ENCODE data around the gene IRAK3.

The IRAK3 gene

GRCh38 chr12:66188584-66189485 is at the start of gene IRAK3:
TSS of gene IRAK3 (plus strand) at chr12:66189214. CDS start at chr12:66189300, 86 bp downstream.
- DNase-seq = peak; percentile 57
- Mint-ChIP-seq H3K4me1 (peaks cover 21% of the 10 kb centered on the region), H3K27ac (no peak within 1 kb of the TSS), H3K4me3 (peak within 1 kb of the TSS; percentile 70), H3K36me3 (no peaks in the 10 kb centered on the region), H3K27me3 (peaks cover 50% of the 10 kb centered on the region), H3K9me3 (peaks cover 6% of the 10 kb centered on the region)
- CTCF ChIA-PET = no interaction called here

GRCh38 chr12:66139328-66139727 is 49.7 kb upstream of the IRAK3 start:
- H3K27me3 Mint-ChIP-seq = no peaks in the 10 kb centered on the region

GRCh38 chr12:66140731-66141130 is 48.3 kb upstream of the IRAK3 start:
- CTCF ChIA-PET = no interaction called here
- DNase-seq = no peak
- Mint-ChIP-seq H3K36me3 (peaks cover 75% of the 10 kb centered on the region), H3K27ac (no peak overlapping the region), H3K4me1 (peaks cover 13% of the 10 kb centered on the region), H3K27me3 (no peaks in the 10 kb centered on the region), H3K4me3 (no peak overlapping the region), H3K9me3 (peaks cover 20% of the 10 kb centered on the region)

More at GRCh38 chr12:66139328-66139727, 49.7 kb upstream of the IRAK3 start:
- H3K9me3 Mint-ChIP-seq = peaks cover 20% of the 10 kb centered on the region
- H3K4me3 Mint-ChIP-seq = no peak overlapping the region
- peaks cover 64% of the 10 kb centered on the region for H3K36me3 Mint-ChIP-seq
- no peak for DNase-seq
- H3K27ac Mint-ChIP-seq = no peak overlapping the region
- H3K4me1 Mint-ChIP-seq = no peaks in the 10 kb centered on the region
- CTCF ChIA-PET = no interaction called here

GRCh38 chr12:66141299-66141698 is 47.7 kb upstream of the IRAK3 start:
- Mint-ChIP-seq H3K4me3 (no peak overlapping the region), H3K9me3 (peaks cover 20% of the 10 kb centered on the region), H3K36me3 (peaks cover 72% of the 10 kb centered on the region), H3K27me3 (no peaks in the 10 kb centered on the region), H3K4me1 (peaks cover 16% of the 10 kb centered on the region), H3K27ac (no peak overlapping the region)
- DNase-seq = no peak
- CTCF ChIA-PET = no interaction called here

GRCh38 chr12:66142826-66143225 is 46.2 kb upstream of the IRAK3 start:
- peaks cover 19% of the 10 kb centered on the region for H3K9me3 Mint-ChIP-seq
- CTCF ChIA-PET = interaction anchor here (3.0 kb wide), 1 partner anchor 26 kb away, joined by 9 read pairs; no protein-coding TSS in a partner anchor
- peaks cover 61% of the 10 kb centered on the region for H3K36me3 Mint-ChIP-seq
- H3K27ac Mint-ChIP-seq = no peak overlapping the region
- DNase-seq = no peak
- H3K4me3 Mint-ChIP-seq = no peak overlapping the region
- no peaks in the 10 kb centered on the region for H3K27me3 Mint-ChIP-seq
- peaks cover 16% of the 10 kb centered on the region for H3K4me1 Mint-ChIP-seq

- Mint-ChIP-seq H3K27ac (no peak overlapping the region), H3K36me3 (peaks cover 65% of the 10 kb centered on the region), H3K4me1 (peaks cover 16% of the 10 kb centered on the region), H3K27me3 (no peaks in the 10 kb centered on the region), H3K9me3 (peaks cover 19% of the 10 kb centered on the region), H3K4me3 (no peak overlapping the region)
- DNase-seq = no peak
- CTCF ChIA-PET = interaction anchor here (2.5 to 3.0 kb wide), 4 partner anchors 12 to 126 kb away, joined by 9 to 27 read pairs (median 16); partner anchors contain the start of gene LLPH
Measured at GRCh38 chr12:66143868-66144267, 45.1 kb upstream of the IRAK3 start.

GRCh38 chr12:66144791-66145754 is 43.9 kb upstream of the IRAK3 start:
- CTCF ChIA-PET = interaction anchor here (0.5 to 3.0 kb wide), 14 partner anchors 13 to 742 kb away, joined by 3 to 27 read pairs (median 6); partner anchors contain the start of gene LLPH
- Mint-ChIP-seq H3K27ac (peak overlapping the region; percentile 75), H3K9me3 (peaks cover 11% of the 10 kb centered on the region), H3K4me3 (no peak overlapping the region), H3K27me3 (no peaks in the 10 kb centered on the region), H3K4me1 (peaks cover 16% of the 10 kb centered on the region), H3K36me3 (peaks cover 60% of the 10 kb centered on the region)
- DNase-seq = no peak

- Mint-ChIP-seq H3K4me1 (peaks cover 12% of the 10 kb centered on the region), H3K27ac (no peak overlapping the region), H3K27me3 (no peaks in the 10 kb centered on the region), H3K4me3 (no peak overlapping the region), H3K36me3 (peaks cover 26% of the 10 kb centered on the region), H3K9me3 (no peaks in the 10 kb centered on the region)
- CTCF ChIA-PET = interaction anchor here (1.3 to 1.7 kb wide), 2 partner anchors 20 to 259 kb away, joined by 4 to 7 read pairs; partner anchors contain the start of gene TMBIM4
- no peak for DNase-seq
Measured at GRCh38 chr12:66149702-66150398, 39.2 kb upstream of the IRAK3 start.

GRCh38 chr12:66152732-66153131 is 36.3 kb upstream of the IRAK3 start:
- CTCF ChIA-PET = no interaction called here
- no peak overlapping the region for H3K27ac Mint-ChIP-seq
- no peak overlapping the region for H3K4me3 Mint-ChIP-seq
- peaks cover 3% of the 10 kb centered on the region for H3K4me1 Mint-ChIP-seq
- H3K36me3 Mint-ChIP-seq = peaks cover 34% of the 10 kb centered on the region
- H3K9me3 Mint-ChIP-seq = no peaks in the 10 kb centered on the region
- no peaks in the 10 kb centered on the region for H3K27me3 Mint-ChIP-seq
- DNase-seq = no peak

GRCh38 chr12:66154776-66155175 is 34.2 kb upstream of the IRAK3 start:
- peaks cover 8% of the 10 kb centered on the region for H3K4me1 Mint-ChIP-seq
- no peak overlapping the region for H3K27ac Mint-ChIP-seq
- H3K4me3 Mint-ChIP-seq = no peak overlapping the region
- no peaks in the 10 kb centered on the region for H3K9me3 Mint-ChIP-seq
- CTCF ChIA-PET = interaction anchor here (0.9 kb wide), 1 partner anchor 254 kb away, joined by 3 read pairs; no protein-coding TSS in a partner anchor
- no peaks in the 10 kb centered on the region for H3K27me3 Mint-ChIP-seq
- DNase-seq = no peak
- H3K36me3 Mint-ChIP-seq = peaks cover 35% of the 10 kb centered on the region

GRCh38 chr12:66156654-66157053 is 32.4 kb upstream of the IRAK3 start:
- Mint-ChIP-seq H3K27ac (no peak overlapping the region), H3K36me3 (peaks cover 39% of the 10 kb centered on the region), H3K9me3 (no peaks in the 10 kb centered on the region), H3K4me1 (peaks cover 11% of the 10 kb centered on the region), H3K27me3 (no peaks in the 10 kb centered on the region), H3K4me3 (no peak overlapping the region)
- DNase-seq = no peak
- CTCF ChIA-PET = no interaction called here

GRCh38 chr12:66159123-66159522 is 29.9 kb upstream of the IRAK3 start:
- no peaks in the 10 kb centered on the region for H3K27me3 Mint-ChIP-seq
- no peak overlapping the region for H3K27ac Mint-ChIP-seq
- H3K36me3 Mint-ChIP-seq = peaks cover 49% of the 10 kb centered on the region
- H3K4me3 Mint-ChIP-seq = no peak overlapping the region
- H3K4me1 Mint-ChIP-seq = peaks cover 24% of the 10 kb centered on the region
- CTCF ChIA-PET = interaction anchor here (1.0 to 1.4 kb wide), 3 partner anchors 9 to 111 kb away, joined by 3 to 5 read pairs (median 3); no protein-coding TSS in a partner anchor
- no peak for DNase-seq
- H3K9me3 Mint-ChIP-seq = peaks cover 5% of the 10 kb centered on the region

- H3K9me3 Mint-ChIP-seq = peaks cover 17% of the 10 kb centered on the region
- H3K36me3 Mint-ChIP-seq = peaks cover 64% of the 10 kb centered on the region
- CTCF ChIA-PET = interaction anchor here (1.8 kb wide), 1 partner anchor 109 kb away, joined by 5 read pairs; no protein-coding TSS in a partner anchor
- no peak for DNase-seq
- H3K4me3 Mint-ChIP-seq = no peak overlapping the region
- H3K27ac Mint-ChIP-seq = no peak overlapping the region
- H3K4me1 Mint-ChIP-seq = peaks cover 35% of the 10 kb centered on the region
- H3K27me3 Mint-ChIP-seq = no peaks in the 10 kb centered on the region
Measured at GRCh38 chr12:66160704-66161103, 28.3 kb upstream of the IRAK3 start.

Measured in activated naive CD4-positive, alpha-beta T cell treated with anti-CD3 and anti-CD28 coated beads, Interleukin-2, amount 10 ng/mL, durations not matched to agents 7 days and 5 days (primary cell).